ENCODE results near the gene PCMT1. TPM values are rescaled to one million over a fixed set of nuclear protein-coding genes. Genes with fewer than 3 reads are reported as not detected.

Gene PCMT1
- total and polyA plus RNA-seq, 9 of the 15 experiments (the other 6 are each of a cell fraction or from before 2014, with no cell fraction given) = 217 to 541 (median 327) TPM

GRCh38 chr6:149717588-149718458 is 31.7 kb upstream of the PCMT1 start, which contains the start of gene LATS1 (continued):
- TF ChIP-seq ZNF318 (IDR thresholded peaks at IDR 0.05; ENCODE audit: borderline replicate concordance in 1 of 2, low read depth in 1 of 2) (no peak), ETV1 (tag; conservative IDR thresholded peaks at IDR 0.05; ENCODE audit: low read depth) (no peak), STAT6 (CRISPR knock-in tag; IDR thresholded peaks at IDR 0.05) (no peak; the same call in 1 of the 2 replicates), BCL6 (CRISPR knock-in tag; IDR thresholded peaks at IDR 0.05) (no peak), NUFIP1 (IDR thresholded peaks at IDR 0.05; ENCODE audit: partially characterized antibody) (peak; percentile 14), FOXK2 (conservative IDR thresholded peaks at IDR 0.05 in 1 of 2, IDR thresholded peaks at IDR 0.05 in 1 of 2; ENCODE audit: low read depth in 2 of 2) (no peak; a peak in 2 of 4 replicates), CCNT2 (IDR thresholded peaks at IDR 0.05; ENCODE audit: borderline replicate concordance, extremely low read depth, insufficient read length, low read depth, low read length) (peak; percentile 73), FOXO4 (CRISPR knock-in tag; IDR thresholded peaks at IDR 0.05) (peak; percentile 86; the same call in 1 of the 2 replicates), CTBP1 (IDR thresholded peaks at IDR 0.05; ENCODE audit: borderline replicate concordance) (peak; percentile 72), ZKSCAN8 (CRISPR knock-in tag; IDR thresholded peaks at IDR 0.05) (no peak), SP2 (IDR thresholded peaks at IDR 0.05; ENCODE audit: extremely low read depth, low read depth, low read length, poor library complexity, severe bottlenecking) (no peak)
